HepG2 (cell line): ENCODE data around the gene KLRC4. TPM values are rescaled to one million over a fixed set of nuclear protein-coding genes. Genes with fewer than 3 reads are reported as not detected.

Experiments
- ARNT ChIP-seq: fragments of 450-650 bp; IDR thresholded peaks from 2 replicates; pipeline ENCODE4 v1.6.1; 2017
- CC2D1A ChIP-seq: sonication (generic); formaldehyde crosslinking; IDR thresholded peaks from 2 replicates; pipeline ENCODE4 v1.8.1; 2023; ENCODE audit warnings: mild to moderate bottlenecking, missing genetic modification reagents
- CENPX ChIP-seq: sonication (generic); formaldehyde crosslinking; IDR thresholded peaks from 2 replicates; pipeline ENCODE4 v1.9.0; 2021; ENCODE audit warnings: mild to moderate bottlenecking, missing genetic modification reagents, moderate library complexity
- DR1 ChIP-seq: sonication (generic); formaldehyde crosslinking; IDR thresholded peaks from 2 replicates; pipeline ENCODE4 v1.8.0; 2021; ENCODE audit warnings: mild to moderate bottlenecking, missing genetic modification reagents, inconsistent platforms
- MAZ ChIP-seq, 2 experiments: sonication (generic) in 1 of 2; formaldehyde crosslinking in 1 of 2; IDR thresholded peaks; 2 replicates each; pipeline versions ENCODE4 v1.5.0 to v1.6.1; 2012 to 2020; ENCODE audit warnings: low read depth in 2 of 2, mild to moderate bottlenecking in 2 of 2, borderline replicate concordance in 1 of 2, improper control_type of control experiment in 1 of 2, low read length in 1 of 2, missing genetic modification reagents in 1 of 2, moderate library complexity in 1 of 2
- MEIS2 ChIP-seq: sonication (generic); formaldehyde crosslinking; IDR thresholded peaks from 2 replicates; pipeline ENCODE4 v1.9.0; 2021; ENCODE audit warnings: mild to moderate bottlenecking, missing genetic modification reagents
- MIER3 ChIP-seq: IDR thresholded peaks from 2 replicates; pipeline ENCODE4 v1.6.1; 2016; ENCODE audit warnings: missing compliant biosample characterization, borderline replicate concordance
- NCOR1 ChIP-seq: fragments of 200-600 bp; sonication (generic); IDR thresholded peaks from 2 replicates; pipeline ENCODE4 v1.7.0; 2017; ENCODE audit warnings: antibody characterized with exemption, low read length, borderline replicate concordance
- NFKB2 ChIP-seq: sonication (generic); formaldehyde crosslinking; IDR thresholded peaks from 2 replicates; pipeline ENCODE4 v1.4.0; 2020; ENCODE audit warnings: missing genetic modification reagents, borderline replicate concordance
- NR2F2 ChIP-seq: IDR thresholded peaks from 2 replicates; pipeline ENCODE4 v1.6.1; 2012; ENCODE audit warnings: low read depth, inconsistent platforms, borderline replicate concordance
- RFX3 ChIP-seq: IDR thresholded peaks from 2 replicates; pipeline ENCODE4 v1.6.1; 2016; ENCODE audit warnings: missing biosample characterization, missing genetic modification reagents
- RNF2 ChIP-seq: fragments of 450-650 bp; conservative IDR thresholded peaks from 2 replicates; pipeline ENCODE4 v1.6.1; 2016; ENCODE audit warnings: low read depth
- SOX5 ChIP-seq: IDR thresholded peaks from 2 replicates; pipeline ENCODE4 v1.6.1; 2016; ENCODE audit warnings: borderline replicate concordance
- ZNF343 ChIP-seq: sonication (generic); formaldehyde crosslinking; IDR thresholded peaks from 2 replicates; pipeline ENCODE4 v1.4.0; 2020; ENCODE audit warnings: mild to moderate bottlenecking, missing genetic modification reagents
- ZNF724P ChIP-seq: sonication (generic); formaldehyde crosslinking; IDR thresholded peaks from 2 replicates; pipeline ENCODE4 v1.8.0; 2022; ENCODE audit warnings: missing genetic modification reagents, borderline replicate concordance
- ZSCAN21 ChIP-seq: sonication (generic); formaldehyde crosslinking; IDR thresholded peaks from 2 replicates; pipeline ENCODE4 v1.8.0; 2022; ENCODE audit warnings: mild to moderate bottlenecking, missing genetic modification reagents, moderate library complexity, borderline replicate concordance
- ZSCAN25 ChIP-seq: sonication (generic); formaldehyde crosslinking; IDR thresholded peaks from 2 replicates; pipeline ENCODE4 v1.8.0; 2022; ENCODE audit warnings: mild to moderate bottlenecking, missing genetic modification reagents
- polyA plus RNA-seq, 8 experiments: library from polyadenylated mRNA; depleted of rRNA in 3 of 8; stranded (reverse) in 7 of 8; unstranded in 1 of 8; fragments of >200 nt; fragmentation: Illumina TruSeq in 4 of 8; extraction: Trizol in 4 of 8; gene quantifications; 2 replicates each; pipeline versions ENCODE4 v1.2.1 to v1.2.3, GENCODE V29; 2011 to 2016; ENCODE audit warnings: low read depth in 4 of 8, missing spikeins in 1 of 8, mixed read lengths in 1 of 8; ENCODE audit not compliant: insufficient read depth in 1 of 8
- total RNA-seq, 5 experiments: library from RNA; depleted of rRNA; stranded (reverse); fragments of >200 nt; fragmentation: Illumina TruSeq; extraction: Trizol; gene quantifications; 2 replicates each; pipeline ENCODE4 v1.2.3, GENCODE V29; 2016; ENCODE audit warnings: low read depth in 1 of 5
- TF ChIP-seq, protein P1 (sequence below): sonication (generic); formaldehyde crosslinking; IDR thresholded peaks from 2 replicates; pipeline ENCODE4 v1.4.0; 2020; ENCODE audit warnings: missing genetic modification reagents
- TF ChIP-seq, protein P2 (sequence below): sonication (generic); formaldehyde crosslinking; IDR thresholded peaks from 2 replicates; pipeline ENCODE4 v1.9.0; 2021; ENCODE audit warnings: mild to moderate bottlenecking, missing genetic modification reagents
- TF ChIP-seq, protein P3 (sequence below): sonication (generic); formaldehyde crosslinking; IDR thresholded peaks from 2 replicates; pipeline ENCODE4 v1.4.0; 2020; ENCODE audit warnings: low read depth, mild to moderate bottlenecking, missing genetic modification reagents

The KLRC4 gene
- total and polyA plus RNA-seq, 2 of the 13 experiments (the other 11 are each of a cell fraction or from before 2014, with no cell fraction given): 0.09 TPM; not detected in 1

DNA sequence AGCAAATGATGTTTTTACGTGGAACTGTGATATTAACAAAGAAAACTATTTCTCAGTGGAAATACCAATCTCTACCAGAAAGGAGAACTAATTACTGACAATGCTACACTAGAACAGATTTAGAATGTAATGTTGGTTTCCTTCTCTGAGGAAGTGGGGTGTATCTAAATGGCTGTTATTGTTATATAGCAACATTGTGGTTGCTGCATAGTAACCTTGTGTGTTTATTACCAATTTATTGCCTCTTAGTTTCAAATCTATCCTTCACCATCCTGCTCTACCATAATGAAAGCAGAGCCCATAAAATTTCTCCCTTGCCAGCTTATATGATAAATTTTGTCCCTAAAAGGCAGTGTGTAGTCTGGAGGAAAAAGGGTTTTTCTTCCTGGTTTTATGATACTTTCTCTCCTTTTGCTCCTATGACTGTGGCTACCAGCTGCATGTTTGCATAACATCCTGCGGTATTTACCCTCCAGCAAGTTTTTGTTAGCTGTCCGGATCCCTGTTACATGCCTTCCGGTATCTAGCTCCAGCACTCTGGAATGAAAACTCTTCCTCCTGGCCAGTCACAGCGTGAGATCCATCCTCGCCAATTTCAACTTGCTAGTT lies 14.1 kb downstream of the KLRC4 start (continued):
- TF ChIP-seq RFX3 (CRISPR knock-in tag) (no peak), NFKB2 (CRISPR knock-in tag) (no peak), ZNF343 (CRISPR knock-in tag) (no peak), ZNF724P (CRISPR knock-in tag) (no peak), MIER3 (CRISPR knock-in tag) (no peak), NR2F2 (no peak), ZSCAN25 (CRISPR knock-in tag) (no peak), CC2D1A (CRISPR knock-in tag) (no peak), NCOR1 (no peak), CENPX (CRISPR knock-in tag) (no peak), DR1 (CRISPR knock-in tag) (no peak), ZSCAN21 (CRISPR knock-in tag) (peak; percentile 86), ARNT (no peak), MEIS2 (no peak), RNF2 (no peak), SOX5 (CRISPR knock-in tag) (peak; percentile 23; the same call in 1 of the 2 replicates), MAZ (IDR thresholded peaks at IDR 0.05; ENCODE audit: borderline replicate concordance, low read depth, low read length) (no peak), MAZ (CRISPR knock-in tag; IDR thresholded peaks at IDR 0.05; ENCODE audit: low read depth) (no peak)
- TF ChIP-seq, protein P1, sequence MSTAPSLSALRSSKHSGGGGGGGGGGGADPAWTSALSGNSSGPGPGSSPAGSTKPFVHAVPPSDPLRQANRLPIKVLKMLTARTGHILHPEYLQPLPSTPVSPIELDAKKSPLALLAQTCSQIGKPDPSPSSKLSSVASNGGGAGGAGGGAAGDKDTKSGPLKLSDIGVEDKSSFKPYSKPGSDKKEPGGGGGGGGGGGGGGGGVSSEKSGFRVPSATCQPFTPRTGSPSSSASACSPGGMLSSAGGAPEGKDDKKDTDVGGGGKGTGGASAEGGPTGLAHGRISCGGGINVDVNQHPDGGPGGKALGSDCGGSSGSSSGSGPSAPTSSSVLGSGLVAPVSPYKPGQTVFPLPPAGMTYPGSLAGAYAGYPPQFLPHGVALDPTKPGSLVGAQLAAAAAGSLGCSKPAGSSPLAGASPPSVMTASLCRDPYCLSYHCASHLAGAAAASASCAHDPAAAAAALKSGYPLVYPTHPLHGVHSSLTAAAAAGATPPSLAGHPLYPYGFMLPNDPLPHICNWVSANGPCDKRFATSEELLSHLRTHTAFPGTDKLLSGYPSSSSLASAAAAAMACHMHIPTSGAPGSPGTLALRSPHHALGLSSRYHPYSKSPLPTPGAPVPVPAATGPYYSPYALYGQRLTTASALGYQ: no peak
- TF ChIP-seq, protein P2, sequence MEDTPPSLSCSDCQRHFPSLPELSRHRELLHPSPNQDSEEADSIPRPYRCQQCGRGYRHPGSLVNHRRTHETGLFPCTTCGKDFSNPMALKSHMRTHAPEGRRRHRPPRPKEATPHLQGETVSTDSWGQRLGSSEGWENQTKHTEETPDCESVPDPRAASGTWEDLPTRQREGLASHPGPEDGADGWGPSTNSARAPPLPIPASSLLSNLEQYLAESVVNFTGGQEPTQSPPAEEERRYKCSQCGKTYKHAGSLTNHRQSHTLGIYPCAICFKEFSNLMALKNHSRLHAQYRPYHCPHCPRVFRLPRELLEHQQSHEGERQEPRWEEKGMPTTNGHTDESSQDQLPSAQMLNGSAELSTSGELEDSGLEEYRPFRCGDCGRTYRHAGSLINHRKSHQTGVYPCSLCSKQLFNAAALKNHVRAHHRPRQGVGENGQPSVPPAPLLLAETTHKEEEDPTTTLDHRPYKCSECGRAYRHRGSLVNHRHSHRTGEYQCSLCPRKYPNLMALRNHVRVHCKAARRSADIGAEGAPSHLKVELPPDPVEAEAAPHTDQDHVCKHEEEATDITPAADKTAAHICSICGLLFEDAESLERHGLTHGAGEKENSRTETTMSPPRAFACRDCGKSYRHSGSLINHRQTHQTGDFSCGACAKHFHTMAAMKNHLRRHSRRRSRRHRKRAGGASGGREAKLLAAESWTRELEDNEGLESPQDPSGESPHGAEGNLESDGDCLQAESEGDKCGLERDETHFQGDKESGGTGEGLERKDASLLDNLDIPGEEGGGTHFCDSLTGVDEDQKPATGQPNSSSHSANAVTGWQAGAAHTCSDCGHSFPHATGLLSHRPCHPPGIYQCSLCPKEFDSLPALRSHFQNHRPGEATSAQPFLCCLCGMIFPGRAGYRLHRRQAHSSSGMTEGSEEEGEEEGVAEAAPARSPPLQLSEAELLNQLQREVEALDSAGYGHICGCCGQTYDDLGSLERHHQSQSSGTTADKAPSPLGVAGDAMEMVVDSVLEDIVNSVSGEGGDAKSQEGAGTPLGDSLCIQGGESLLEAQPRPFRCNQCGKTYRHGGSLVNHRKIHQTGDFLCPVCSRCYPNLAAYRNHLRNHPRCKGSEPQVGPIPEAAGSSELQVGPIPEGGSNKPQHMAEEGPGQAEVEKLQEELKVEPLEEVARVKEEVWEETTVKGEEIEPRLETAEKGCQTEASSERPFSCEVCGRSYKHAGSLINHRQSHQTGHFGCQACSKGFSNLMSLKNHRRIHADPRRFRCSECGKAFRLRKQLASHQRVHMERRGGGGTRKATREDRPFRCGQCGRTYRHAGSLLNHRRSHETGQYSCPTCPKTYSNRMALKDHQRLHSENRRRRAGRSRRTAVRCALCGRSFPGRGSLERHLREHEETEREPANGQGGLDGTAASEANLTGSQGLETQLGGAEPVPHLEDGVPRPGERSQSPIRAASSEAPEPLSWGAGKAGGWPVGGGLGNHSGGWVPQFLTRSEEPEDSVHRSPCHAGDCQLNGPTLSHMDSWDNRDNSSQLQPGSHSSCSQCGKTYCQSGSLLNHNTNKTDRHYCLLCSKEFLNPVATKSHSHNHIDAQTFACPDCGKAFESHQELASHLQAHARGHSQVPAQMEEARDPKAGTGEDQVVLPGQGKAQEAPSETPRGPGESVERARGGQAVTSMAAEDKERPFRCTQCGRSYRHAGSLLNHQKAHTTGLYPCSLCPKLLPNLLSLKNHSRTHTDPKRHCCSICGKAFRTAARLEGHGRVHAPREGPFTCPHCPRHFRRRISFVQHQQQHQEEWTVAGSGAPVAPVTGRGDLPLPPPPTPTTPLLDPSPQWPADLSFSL (CRISPR knock-in tag): no peak
- TF ChIP-seq, protein P3, sequence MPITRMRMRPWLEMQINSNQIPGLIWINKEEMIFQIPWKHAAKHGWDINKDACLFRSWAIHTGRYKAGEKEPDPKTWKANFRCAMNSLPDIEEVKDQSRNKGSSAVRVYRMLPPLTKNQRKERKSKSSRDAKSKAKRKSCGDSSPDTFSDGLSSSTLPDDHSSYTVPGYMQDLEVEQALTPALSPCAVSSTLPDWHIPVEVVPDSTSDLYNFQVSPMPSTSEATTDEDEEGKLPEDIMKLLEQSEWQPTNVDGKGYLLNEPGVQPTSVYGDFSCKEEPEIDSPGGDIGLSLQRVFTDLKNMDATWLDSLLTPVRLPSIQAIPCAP (CRISPR knock-in tag): no peak
